H1 (cell line): Measurements from ENCODE around the gene CCPG1. TPM values are rescaled to one million over a fixed set of nuclear protein-coding genes. Genes with fewer than 3 reads are reported as not detected.

Experiments used
- ATF3 ChIP-seq: IDR thresholded peaks from 2 replicates; pipeline ENCODE4 v1.6.1; 2011; ENCODE audit warnings: low read depth, mild to moderate bottlenecking, low read length; ENCODE audit not compliant: insufficient read depth
- CHD7 ChIP-seq: fragments of 300-600 bp; sonication (generic); IDR thresholded peaks from 2 replicates; pipeline ENCODE4 v1.7.1; 2012; ENCODE audit warnings: low read length, moderate library complexity, mild to moderate bottlenecking, inconsistent platforms; ENCODE audit not compliant: insufficient replicate concordance
- GTF2F1 ChIP-seq: IDR thresholded peaks from 2 replicates; pipeline ENCODE4 v1.6.1; 2012; ENCODE audit warnings: low read depth, low read length, improper control_type of control experiment, borderline replicate concordance
- HDAC2 ChIP-seq, 2 experiments: fragments of 300-600 bp in 1 of 2; sonication (generic) in 1 of 2; IDR thresholded peaks; 2 replicates each; pipeline ENCODE4 v1.6.1; 2011 to 2012; ENCODE audit warnings: low read depth in 2 of 2, low read length in 2 of 2, mild to moderate bottlenecking in 2 of 2, moderate library complexity in 2 of 2, borderline replicate concordance in 1 of 2, inconsistent platforms in 1 of 2
- KDM5A ChIP-seq: fragments of 200-600 bp; IDR thresholded peaks from 2 replicates; pipeline ENCODE4 v1.7.1; 2012; ENCODE audit warnings: mild to moderate bottlenecking, low read length, inconsistent platforms, mixed read lengths
- POLR2A ChIP-seq, 2 experiments: IDR thresholded peaks; 1 replicate in 1 of 2; 2 replicates in 1 of 2; pipeline ENCODE4 v1.6.1; 2011; ENCODE audit warnings: low read depth in 2 of 2, low read length in 2 of 2, mild to moderate bottlenecking in 2 of 2; ENCODE audit errors: control extremely low read depth in 1 of 2
- POU5F1 ChIP-seq: IDR thresholded peaks from 2 replicates; pipeline ENCODE4 v1.6.1; 2011; ENCODE audit warnings: low read depth, mild to moderate bottlenecking, low read length, moderate library complexity
- RBBP5 ChIP-seq: IDR thresholded peaks from 2 replicates; pipeline ENCODE4 v1.7.1; 2012; ENCODE audit warnings: low read depth, mild to moderate bottlenecking, inconsistent platforms, low read length, moderate library complexity, borderline replicate concordance
- SP1 ChIP-seq: IDR thresholded peaks from 2 replicates; pipeline ENCODE4 v1.6.1; 2011; ENCODE audit warnings: low read depth, low read length
- USF2 ChIP-seq: IDR thresholded peaks from 2 replicates; pipeline ENCODE4 v1.6.1; 2011; ENCODE audit warnings: low read length, improper control_type of control experiment
- polyA plus RNA-seq, 7 experiments: library from polyadenylated mRNA; depleted of rRNA in 3 of 7; stranded (reverse) in 5 of 7; unstranded in 2 of 7; fragments of >200 nt in 5 of 7; fragments of 200-250 nt in 2 of 7; gene quantifications; 1 replicate in 5 of 7; 2 replicates in 1 of 7; 4 replicates in 1 of 7; pipeline versions ENCODE4 v1.2.1 to v1.2.3, GENCODE V29; 2011 to 2013; ENCODE audit warnings: missing spikeins in 2 of 7, mixed read lengths in 2 of 7
- total RNA-seq: library from RNA; stranded (reverse); fragmentation: NEBNext Ultra II Directional; extraction: Animal tissue kit (Norgen Biotek cat#: 25700); gene quantifications from 2 replicates; pipeline ENCODE4 v1.2.1, GENCODE V29; 2021

Gene CCPG1
- total and polyA plus RNA-seq, 2 of the 8 experiments (the other 6 are each of a cell fraction or from before 2014, with no cell fraction given) = 2.3 to 13.2 TPM

GRCh38 chr15:55361048-55361447, 47.1 kb downstream of the CCPG1 start (continued):
- TF ChIP-seq CHD7 (no peak), GTF2F1 (no peak), ATF3 (no peak), USF2 (no peak), POLR2A (IDR thresholded peaks at IDR 0.05; ENCODE audit: control extremely low read depth in 1 of 2, low read depth in 2 of 2, low read length in 2 of 2) (no peak), SP1 (no peak), POU5F1 (no peak), KDM5A (no peak), RBBP5 (no peak), HDAC2 (IDR thresholded peaks at IDR 0.05; ENCODE audit: borderline replicate concordance in 1 of 2, low read depth in 2 of 2, low read length in 2 of 2) (no peak)
